ENCODE data around the gene KRTCAP2.

The KRTCAP2 gene

DNA sequence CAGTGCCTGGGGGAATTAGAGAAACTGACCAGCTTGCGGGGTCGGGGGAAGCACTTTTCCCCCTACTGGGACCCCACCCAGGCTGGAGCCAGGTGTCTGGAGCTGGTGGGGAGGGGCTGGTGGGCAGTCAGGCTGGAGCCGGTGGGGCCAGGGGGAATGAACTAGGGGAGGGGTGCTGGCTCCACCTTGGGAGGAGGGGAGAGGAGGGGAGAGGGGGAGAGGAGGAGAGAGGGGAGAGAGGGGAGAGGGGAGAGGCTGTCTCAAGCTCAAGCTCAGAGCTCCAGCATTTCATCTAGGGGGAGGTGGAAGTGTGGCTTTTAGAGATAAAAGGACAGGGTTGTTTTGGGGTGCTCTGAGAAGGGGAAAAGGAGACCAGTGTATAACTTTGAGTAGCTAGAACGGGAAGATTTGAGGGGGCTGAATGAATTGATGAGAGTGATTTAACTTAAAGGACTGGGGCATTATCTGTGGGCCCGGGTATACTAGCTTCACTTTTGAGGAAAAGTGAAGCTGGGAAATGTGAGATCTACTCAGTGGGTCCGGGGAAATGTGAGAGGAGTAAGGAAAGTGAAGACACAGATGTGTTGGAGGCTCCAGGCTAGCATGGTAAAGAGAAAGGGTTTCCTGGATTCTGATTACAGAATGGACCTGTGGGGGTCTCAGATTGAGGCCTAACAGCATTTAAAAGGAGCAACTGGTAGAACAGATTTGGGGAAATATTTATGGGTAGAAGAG lies 42.7 kb downstream of the KRTCAP2 start:
- no peak for DNase-seq

DNA sequence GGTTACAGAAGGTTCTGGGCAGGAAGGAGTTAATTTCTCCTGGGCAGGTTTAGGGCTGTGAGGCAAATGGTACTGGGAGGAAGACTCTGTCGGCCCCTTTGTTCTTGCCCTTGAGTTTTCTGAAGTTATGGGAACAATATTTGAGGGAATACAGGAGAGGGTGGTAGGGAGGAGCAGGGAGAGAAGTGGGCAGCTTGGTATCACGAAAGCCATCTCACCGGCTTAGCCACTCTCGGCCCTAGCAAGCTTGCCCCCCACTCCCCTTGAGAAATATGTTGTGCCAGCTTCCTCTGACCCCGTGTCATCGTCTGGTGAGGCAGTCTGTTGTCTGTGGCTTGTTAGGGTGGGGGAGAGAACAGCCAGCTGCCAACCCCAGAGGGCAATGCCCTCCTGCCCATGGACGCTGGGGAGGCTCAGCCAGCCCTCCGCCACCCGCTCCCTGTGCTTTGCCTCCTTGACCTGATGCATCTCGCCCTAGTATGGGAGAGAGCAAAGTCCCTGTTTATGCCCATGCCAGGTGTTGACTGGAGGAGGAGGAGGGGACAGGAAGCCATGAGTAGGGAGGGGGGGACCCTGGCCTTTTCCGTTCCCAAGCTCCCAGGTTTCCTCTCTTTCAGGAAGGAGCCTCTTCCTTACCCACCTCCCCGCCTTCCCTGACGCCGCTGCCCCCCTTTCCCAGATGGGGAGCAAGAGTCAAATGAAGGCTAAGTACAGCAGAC lies 44.2 kb downstream of the KRTCAP2 start:
- no peak for DNase-seq

DNA sequence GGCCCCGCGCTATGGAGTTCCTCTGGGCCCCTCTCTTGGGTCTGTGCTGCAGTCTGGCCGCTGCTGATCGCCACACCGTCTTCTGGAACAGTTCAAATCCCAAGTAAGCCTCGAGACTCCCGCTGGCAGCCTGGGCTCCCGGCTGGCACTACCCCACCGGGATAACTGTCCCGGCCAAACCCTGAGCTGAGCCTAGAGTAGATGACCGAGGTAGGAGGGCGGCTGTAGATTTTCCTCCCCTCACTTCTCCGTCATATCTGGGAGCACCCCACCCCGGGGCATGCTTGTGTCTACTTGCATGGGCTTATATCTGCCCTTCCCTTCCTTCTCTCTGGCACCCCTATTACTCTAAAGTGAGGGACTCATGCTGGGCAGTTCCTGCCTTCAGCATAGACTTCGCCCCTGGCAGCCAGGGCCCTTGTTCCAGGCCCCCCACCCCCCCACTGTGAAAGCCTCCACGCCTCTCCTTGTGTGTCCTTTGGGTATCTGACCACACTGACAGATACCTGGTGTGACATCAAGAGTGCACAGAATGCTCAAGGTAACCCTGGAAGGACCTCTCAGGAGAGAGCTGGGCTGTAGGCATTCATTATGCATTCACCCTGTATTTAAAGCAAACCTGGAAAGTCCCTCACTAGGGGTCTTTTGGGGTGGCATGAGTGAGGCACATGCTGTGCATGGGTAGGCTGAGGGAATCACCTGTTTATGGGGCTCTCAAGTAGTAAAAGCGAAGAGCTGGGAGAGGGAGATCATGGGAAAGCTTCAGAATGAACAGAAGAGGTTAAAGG lies 44.9 kb downstream of the KRTCAP2 start:
- no peak for DNase-seq

DNA sequence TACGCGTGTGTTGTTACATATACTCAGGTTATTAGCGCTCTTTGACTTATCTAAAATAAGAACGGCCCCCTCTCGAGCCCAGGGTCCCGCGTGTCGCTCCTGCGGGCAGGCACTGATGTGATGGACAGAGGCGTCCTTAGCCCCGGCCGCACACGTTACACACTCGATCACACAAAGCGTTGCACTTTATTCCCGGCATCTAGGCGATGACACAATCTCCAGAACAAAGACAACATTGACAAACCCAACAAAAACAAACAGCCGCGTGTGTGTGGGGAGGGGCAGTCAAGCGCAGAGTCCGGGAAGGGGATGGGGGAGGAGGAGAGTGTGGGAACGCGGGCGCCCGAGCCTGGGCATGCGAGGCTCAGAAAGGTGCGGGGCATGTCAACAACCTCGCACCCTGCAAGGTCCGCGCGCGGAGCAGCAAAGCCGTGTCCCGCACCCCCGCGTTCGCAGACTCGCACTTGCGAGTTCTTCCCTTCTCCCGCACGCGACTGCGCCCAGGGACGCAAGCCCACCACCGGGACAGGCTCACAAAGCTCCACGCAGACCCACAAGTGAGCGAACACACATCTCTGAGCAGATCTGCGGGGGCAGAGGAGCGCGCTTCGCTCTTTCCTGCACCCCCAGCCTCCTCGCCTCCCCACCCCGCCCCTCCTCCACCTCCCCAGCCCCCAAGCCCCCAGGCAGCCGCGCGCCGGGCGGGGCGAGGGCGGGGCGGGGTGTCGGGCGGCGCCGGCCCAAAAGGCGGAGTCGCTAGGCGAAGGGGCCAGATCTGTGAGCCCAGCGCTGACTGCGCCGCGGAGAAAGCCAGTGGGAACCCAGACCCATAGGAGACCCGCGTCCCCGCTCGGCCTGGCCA lies 45.8 kb downstream of the KRTCAP2 start, which contains the start of gene EFNA1:
EFNA1 (plus strand) TSS at position 772 of the 862 bp plus-strand sequence. CDS start 102 bp downstream, outside the sequence.
- peak; percentile 82 for DNase-seq

DNA sequence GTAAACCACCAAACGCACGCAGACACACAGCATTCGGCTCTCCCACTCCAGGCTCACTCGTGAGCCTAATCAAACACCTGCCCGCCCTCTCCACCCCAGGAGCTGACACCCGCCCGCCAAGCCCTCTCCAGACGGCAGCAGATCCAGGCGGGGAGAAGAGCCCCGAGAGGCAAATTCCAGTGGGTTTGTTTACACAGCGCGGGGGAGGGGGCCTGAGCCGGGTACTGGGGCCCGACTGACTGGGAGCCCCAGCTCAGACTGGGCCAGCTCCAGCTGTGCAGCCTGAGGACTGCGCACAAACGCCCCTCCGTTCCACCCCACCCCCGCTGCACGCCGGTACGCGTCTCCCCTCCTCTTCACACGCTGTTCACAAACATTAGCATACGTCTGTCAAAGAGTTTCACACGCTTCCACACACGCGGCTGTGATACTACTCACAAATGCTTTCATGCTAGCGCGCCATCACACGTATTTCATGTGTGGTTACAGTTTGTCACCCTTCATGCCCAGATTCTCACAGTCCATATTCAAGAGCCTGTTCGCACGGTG lies 46.5 kb downstream of the KRTCAP2 start:
- DNase-seq = peak; percentile 73

DNA sequence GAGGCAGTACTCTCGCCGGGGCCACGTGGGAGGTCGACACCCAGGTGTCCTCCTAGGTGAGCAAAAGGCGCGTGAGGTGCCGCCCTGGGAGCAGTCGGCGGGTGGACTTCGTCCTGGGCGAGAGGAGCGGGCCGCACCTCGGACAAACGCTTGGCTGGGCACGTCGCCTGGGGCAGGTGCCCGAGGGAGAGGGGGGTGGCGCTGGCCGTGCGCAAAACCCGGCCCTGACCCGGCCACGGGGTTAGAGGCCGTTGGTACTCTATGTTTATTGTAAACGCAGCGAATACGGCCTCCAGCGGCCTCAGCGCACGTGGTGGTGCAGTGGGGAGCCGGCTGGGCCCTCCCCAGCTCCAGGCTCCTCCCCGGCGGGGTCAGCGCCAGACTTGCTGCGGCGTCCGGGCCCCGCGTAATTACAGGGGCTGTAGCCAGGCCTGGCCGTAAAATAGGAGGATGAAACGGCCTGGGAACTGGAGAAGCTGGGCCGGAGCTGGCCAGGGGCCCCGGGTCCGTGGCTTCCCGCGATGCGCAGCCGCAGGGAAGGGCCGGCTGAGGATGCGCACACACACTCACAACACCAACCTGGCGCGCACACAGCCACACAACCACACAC lies 47.1 kb downstream of the KRTCAP2 start:
- DNase-seq = no peak

DNA sequence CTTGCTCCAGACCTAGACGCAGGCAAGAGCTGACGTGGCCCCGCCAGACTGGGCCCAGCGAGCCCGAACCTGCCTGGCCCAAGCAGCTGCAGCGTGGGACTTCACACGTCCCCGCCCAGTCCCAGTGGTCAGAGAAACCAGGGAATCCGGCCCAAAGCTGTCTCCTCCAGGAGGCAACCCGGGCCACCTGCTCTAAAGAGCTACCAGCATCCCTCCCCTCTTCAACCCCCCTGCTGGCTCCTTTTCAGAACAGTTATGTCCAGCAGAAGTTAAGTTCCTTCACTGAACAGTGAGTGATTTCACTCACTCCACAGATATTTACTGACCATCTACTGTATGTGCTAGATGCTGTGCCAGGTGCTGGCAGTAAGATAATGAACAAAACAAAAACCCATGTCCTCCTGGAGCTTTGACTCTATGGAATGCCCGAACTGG lies 47.6 kb downstream of the KRTCAP2 start:
- peak; percentile 38 for DNase-seq

DNA sequence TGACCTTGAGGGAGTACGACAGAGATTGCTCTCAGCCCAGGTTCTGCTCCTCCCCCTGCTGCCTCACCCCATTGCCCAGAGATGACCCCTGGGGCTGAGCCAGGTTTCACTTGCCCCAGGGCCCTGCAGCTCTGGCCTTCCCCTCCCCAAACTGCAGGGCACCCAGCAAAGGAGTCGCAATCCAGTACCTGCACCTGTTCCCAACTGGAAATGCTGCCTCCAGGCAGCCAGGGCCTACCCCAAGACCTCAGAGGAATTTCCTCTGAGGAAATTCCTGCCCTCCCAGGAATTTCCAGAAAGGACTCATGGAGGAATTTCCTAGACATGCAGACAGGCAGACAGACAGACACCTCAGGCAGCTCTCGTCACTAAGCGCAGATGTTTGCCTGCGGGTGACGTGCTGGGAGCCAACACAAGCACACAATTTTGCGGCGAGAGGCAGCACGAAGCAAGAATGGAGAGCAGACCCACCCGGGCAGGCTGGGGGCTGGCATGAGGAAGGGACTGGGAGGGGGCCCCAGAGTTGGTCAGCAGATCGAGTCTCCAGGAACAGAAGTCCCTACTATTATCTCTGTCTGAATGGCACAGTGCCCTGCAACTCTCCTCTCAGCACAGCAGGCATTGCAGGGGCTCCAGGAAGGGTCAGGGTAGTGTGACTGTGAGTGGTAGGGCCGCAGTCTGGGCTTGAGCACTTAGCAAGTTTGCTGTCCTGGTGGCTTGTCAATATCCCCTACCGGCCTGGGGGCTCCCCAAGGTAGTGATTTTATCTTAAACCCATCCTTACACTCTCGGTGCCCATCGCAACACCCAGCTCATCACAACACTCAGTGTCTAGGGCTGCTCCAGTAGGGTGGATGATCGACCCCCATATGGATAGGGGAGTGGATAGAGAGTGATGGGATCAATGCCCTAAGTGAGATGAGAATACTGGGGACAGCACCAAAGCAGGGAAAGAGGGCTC lies 48.3 kb downstream of the KRTCAP2 start:
- DNase-seq = peak; percentile 91

DNA sequence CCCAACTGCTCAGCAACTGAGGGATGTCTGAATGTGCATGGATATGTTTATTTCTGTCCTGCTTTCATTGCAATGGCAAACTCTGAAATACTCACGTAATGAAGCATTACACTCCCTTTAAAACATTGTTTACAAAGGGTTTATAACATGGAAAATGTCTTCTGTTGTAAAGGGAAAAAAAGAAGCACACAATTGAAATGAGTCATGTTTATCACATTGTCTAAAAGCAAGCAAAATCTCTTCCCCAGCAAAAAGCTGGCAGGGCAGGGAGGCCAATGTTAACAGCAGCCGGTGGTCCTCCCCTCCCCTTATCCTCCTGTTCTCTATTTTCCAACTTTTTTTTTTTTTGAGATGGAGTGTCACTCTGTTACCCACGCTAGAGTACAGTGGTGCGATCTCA lies 49.3 kb downstream of the KRTCAP2 start:
- DNase-seq = no peak

DNA sequence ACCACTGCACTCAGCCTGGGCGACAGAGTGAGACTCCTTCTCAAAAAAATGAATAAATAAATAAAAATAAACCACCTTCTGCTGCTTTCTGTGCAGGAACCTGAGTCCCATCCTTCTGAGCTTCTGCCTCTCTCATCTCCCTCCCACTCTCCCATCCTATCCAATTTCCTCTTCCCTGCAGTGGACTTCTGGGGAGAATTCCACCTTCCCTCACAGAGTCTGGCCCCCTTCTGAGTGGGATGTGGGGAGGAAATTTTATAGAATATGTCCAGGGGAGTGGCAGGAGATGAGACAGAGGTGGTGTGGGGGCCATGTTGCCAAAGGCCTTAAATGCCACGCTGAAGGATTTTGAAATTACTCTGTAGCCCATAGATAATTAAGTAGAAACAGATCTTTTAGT lies 50.8 kb downstream of the KRTCAP2 start:
- no peak for DNase-seq

DNA sequence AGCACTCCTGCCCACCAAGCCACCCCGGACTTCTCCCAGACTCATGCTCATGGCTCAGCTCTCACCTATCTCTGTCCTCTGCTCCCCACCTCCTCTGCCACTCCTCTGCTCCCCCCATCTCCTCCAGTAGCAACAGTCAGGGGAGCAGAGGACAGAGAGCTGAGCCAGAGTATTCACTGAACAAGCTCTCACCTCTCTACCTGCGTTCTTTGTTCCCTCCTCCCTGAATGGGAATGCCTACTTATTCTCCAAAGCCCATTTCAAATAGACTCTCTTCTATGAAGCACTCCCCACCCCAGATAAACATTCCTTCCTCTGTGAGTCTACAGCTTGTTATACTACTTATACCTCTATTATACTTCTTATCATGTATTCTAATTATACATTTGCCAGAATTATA lies 51.9 kb downstream of the KRTCAP2 start:
- no peak for DNase-seq

DNA sequence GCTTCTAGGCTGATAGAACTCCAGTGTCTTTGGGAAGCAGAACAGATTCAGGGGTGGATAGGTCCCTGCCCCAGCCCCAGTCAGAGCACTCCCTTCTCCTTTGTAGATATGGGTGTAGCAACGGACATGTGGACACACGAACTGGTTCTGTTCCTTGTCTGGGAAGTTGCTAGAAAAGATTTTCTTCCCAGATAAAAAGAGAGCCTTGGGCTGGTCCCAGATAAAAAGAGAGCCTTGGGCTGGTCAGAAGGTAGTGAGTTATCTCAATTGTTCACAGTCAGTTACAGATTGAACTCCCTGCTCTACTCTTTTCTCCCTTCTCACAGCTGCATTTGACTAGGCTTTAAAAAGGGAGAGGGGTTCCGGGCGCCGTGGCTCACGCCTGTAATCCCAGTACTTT lies 52.9 kb downstream of the KRTCAP2 start:
- DNase-seq = no peak

Data from RPMI8226 (cell line).